ENCODE data around the gene SBK3.

DNA sequence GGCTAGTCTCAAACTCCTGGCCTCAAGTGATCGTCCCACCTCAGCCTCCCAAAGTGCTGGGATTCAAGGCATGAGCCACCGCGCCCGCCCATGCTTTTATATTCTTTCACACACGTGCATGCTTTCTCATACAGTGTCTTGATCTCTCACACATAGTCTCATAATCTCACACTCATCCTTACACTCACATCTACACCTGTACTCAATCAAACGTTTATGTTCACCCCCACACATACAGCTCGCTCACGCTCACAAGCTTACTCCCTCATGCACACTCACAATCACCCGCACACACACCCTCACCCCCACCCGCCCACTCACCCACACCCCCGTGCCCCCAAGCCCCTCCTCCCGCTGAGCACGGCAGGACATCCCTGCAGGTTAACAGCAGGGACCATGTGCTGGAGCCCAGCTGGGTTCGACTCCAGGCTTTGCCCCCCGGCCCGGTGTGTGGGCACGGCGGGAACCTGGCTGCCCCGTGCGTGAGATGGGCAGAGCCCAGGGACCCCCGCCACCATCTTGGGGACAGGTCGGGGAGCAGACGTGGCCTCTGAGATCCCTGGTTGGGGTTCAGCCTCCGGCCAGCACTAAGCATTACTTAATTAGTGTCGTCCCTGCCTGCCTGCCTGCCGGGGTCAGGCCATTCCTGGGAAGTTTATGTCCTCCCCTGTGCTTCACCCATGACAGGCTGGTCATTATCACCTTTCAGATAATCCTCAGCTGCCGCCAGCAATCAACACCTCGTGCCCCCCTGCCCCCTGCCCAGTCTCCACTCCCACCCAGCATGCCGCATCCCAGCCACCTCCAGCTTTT, 19.8 kb downstream of the SBK3 start:
- TF ChIP-seq CTCF (IDR thresholded peaks at IDR 0.05; ENCODE audit: low read length): no peak
- TF ChIP-seq EZH2phosphoT487 (IDR thresholded peaks at IDR 0.05; ENCODE audit: low read length): no peak
- no peak for TF ChIP-seq EZH2 (optimal IDR thresholded peaks at IDR 0.05; ENCODE audit: low read depth, low read length)
